SK-N-SH treated with all-trans-retinoic acid at 6 μM for 48 hours (cell line): ENCODE measurements around the gene PLEKHG5.

Source experiments
- ARNTL ChIP-seq: fragments of 450-650 bp; formaldehyde crosslinking; IDR thresholded peaks from 2 replicates; pipeline ENCODE4 v1.5.0; 2020; ENCODE audit warnings: low read depth, mild to moderate bottlenecking, moderate library complexity, borderline replicate concordance
- CSDC2 ChIP-seq: fragments of 250-450 bp; sonication (Bioruptor Pico); IDR thresholded peaks from 2 replicates; pipeline ENCODE4 v1.5.0; 2020; ENCODE audit warnings: mild to moderate bottlenecking, moderate library complexity
- ESRRG ChIP-seq: fragments of 250-450 bp; sonication (Bioruptor Pico); IDR thresholded peaks from 2 replicates; pipeline ENCODE4 v1.6.1; 2021; ENCODE audit warnings: mild to moderate bottlenecking
- RARB ChIP-seq: fragments of 250-450 bp; sonication (Bioruptor Pico); IDR thresholded peaks from 2 replicates; pipeline ENCODE4 v1.8.0; 2021; ENCODE audit warnings: mild to moderate bottlenecking, moderate library complexity
- TCF4 ChIP-seq: fragments of 250-450 bp; sonication (Bioruptor Pico); IDR thresholded peaks from 2 replicates; pipeline ENCODE4 v1.8.0; 2021; ENCODE audit warnings: mild to moderate bottlenecking, moderate library complexity, borderline replicate concordance

DNA sequence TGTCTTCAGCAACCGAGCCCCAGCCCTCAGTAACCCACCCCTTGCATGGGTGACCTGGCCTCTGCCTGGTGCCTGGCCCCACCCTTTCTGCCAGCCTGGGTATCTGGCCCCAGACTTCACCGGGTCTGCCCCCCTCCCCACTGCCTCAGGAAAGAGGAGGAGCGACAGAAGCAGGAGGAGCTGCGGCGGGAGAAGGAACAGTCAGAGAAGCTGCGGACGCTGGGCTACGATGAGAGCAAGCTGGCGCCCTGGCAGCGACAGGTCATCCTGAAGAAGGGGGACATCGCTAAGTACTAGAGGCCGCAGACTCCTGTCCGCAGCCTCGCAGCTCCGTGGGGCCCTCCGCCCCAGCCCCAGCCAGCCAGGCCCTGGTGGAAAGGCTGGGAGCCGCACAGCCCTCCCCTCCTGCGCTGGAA, 31.6 kb downstream of the PLEKHG5 start:
- TF ChIP-seq RARB (CRISPR knock-in tag), result no peak
- TF ChIP-seq ARNTL (CRISPR knock-in tag), result no peak
- no peak for TF ChIP-seq CSDC2 (CRISPR knock-in tag)
- TF ChIP-seq TCF4 (CRISPR knock-in tag), result no peak
- no peak for TF ChIP-seq ESRRG
